Spinal cord (tissue), 10 donors: Measurements from ENCODE around the gene SLC6A17. TPM values are rescaled to one million over a fixed set of nuclear protein-coding genes. Genes with fewer than 3 reads are reported as not detected.

ENCODE experiments used
- DNase-seq, 6 donors: peaks; one replicate each; pipeline versions ENCODE4 v3.0.0 to v3.0.0-alpha.2; 2013 to 2015; ENCODE audit warnings: low spot score in 6 of 6, low read depth in 4 of 6
- H3K27ac ChIP-seq: one replicate; pipeline ENCODE4 v1.5.1; 2013; ENCODE audit warnings: low read depth, low read length, control low read depth
- H3K27me3 ChIP-seq: one replicate; pipeline ENCODE4 v1.6.1; 2013; ENCODE audit warnings: low read length; ENCODE audit not compliant: control insufficient read depth, insufficient read depth
- H3K36me3 ChIP-seq: one replicate; pipeline ENCODE4 v1.6.1; 2013; ENCODE audit warnings: low read length; ENCODE audit not compliant: control insufficient read depth, insufficient read depth
- H3K4me1 ChIP-seq: one replicate; pipeline ENCODE4 v1.6.1; 2013; ENCODE audit warnings: low read length; ENCODE audit not compliant: control insufficient read depth, insufficient read depth
- H3K4me3 ChIP-seq: one replicate; pipeline ENCODE4 v1.5.1; 2013; ENCODE audit warnings: low read depth, low read length, control low read depth
- H3K9me3 ChIP-seq: one replicate; pipeline ENCODE4 v1.6.1; 2013; ENCODE audit warnings: low read length; ENCODE audit not compliant: control insufficient read depth, insufficient read depth
- WGBS: methylation state at CpG from one replicate; pipeline ENCODE4 v1.1.5; 2013; ENCODE audit warnings: missing lambda C conversion rate; ENCODE audit not compliant: insufficient coverage; 5-methylcytosine and 5-hydroxymethylcytosine counted together
- polyA plus RNA-seq, 2 donors: library from polyadenylated mRNA; unstranded; fragments of 120-200 nt; gene quantifications; one replicate each; pipeline ENCODE4 v1.2.1, GENCODE V29; 2013; ENCODE audit not compliant: insufficient read length in 2 of 2
- total RNA-seq, 2 donors: library from RNA; depleted of rRNA in 1 of 2; stranded (reverse); fragments of 120-200 nt in 1 of 2; fragments of >200 nt in 1 of 2; gene quantifications; one replicate each; pipeline versions ENCODE4 v1.2.3 to v1.2.4, GENCODE V29; 2013 to 2014
- donor health status: healthy.

Gene SLC6A17
- total and polyA plus RNA-seq, 4 donors = 2.6 to 18.9 (median 13.5) TPM

GRCh38 chr1:110208916-110209645 is 58.8 kb downstream of the SLC6A17 start:
- Histone ChIP-seq H3K4me3 (peak overlapping the region; percentile 62), H3K27ac (peak overlapping the region; percentile 73), H3K4me1 (peaks cover 53% of the 10 kb centered on the region), H3K36me3 (no peaks in the 10 kb centered on the region), H3K9me3 (no peaks in the 10 kb centered on the region), H3K27me3 (peaks cover 15% of the 10 kb centered on the region)
- 31% methylated on average over 6 of the region's 7 CpGs for WGBS
- peak in 1 of 6 donors; percentile 41 for DNase-seq

DNA sequence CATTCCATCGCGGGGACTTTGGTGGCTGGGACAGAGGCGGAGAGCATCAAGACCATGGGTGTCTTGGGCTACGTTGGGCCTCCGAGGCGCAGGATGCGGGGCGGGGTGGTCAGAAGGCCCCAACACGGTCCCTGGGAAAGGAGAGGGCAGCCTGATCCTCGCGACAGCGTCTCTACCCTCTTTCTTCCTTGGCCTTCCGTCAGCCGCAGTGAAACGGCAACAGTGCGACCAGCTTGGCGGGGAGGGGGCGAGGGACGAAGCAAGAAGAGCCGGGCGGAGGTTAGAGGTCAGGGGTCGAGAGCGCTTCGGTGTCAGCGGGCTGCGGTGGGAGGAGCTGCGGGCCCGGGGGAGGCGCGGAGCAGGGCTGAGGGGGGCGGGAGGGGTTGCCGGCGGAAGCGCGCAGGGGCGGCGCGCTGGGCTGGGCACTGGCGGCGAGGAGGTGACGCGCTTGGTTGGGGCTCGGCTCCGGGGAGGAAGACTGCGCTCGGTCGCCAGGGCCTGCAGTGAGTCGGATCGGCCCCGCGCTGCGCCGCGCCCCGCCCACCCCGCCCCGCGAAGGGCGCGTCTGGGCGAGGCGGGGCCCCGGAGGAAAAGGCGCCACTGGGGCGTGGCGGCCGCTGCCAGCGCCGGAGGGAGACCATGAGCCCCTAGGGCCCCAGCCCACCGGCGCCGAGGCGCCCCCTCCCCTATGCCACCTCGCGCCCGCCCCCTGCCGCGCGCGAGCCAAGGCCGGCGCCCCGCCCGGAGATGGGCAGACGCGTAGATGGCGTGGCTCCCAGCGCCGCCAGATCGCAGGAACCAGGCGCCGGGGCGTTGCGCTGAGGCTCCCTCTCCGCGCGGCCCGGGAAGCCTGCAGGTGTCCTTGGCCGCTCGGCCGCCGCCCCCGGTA is 59.7 kb downstream of the SLC6A17 start, which contains the start of gene KCNC4:
KCNC4 (plus strand) TSS at position 600 of the 889 bp plus-strand sequence. CDS start 1,186 bp downstream, outside the sequence.
- DNase-seq = peak in 3 of 6 donors; percentile 42 to 88 (median 87)
- Histone ChIP-seq H3K4me3 (peak within 1 kb of the TSS; percentile 62), H3K36me3 (peaks cover 2% of the 10 kb centered on the region), H3K9me3 (no peaks in the 10 kb centered on the region), H3K4me1 (peaks cover 62% of the 10 kb centered on the region), H3K27me3 (peaks cover 15% of the 10 kb centered on the region), H3K27ac (peak within 1 kb of the TSS; percentile 73)
- WGBS = 1% methylated on average over 102 of the region's 103 CpGs

DNA sequence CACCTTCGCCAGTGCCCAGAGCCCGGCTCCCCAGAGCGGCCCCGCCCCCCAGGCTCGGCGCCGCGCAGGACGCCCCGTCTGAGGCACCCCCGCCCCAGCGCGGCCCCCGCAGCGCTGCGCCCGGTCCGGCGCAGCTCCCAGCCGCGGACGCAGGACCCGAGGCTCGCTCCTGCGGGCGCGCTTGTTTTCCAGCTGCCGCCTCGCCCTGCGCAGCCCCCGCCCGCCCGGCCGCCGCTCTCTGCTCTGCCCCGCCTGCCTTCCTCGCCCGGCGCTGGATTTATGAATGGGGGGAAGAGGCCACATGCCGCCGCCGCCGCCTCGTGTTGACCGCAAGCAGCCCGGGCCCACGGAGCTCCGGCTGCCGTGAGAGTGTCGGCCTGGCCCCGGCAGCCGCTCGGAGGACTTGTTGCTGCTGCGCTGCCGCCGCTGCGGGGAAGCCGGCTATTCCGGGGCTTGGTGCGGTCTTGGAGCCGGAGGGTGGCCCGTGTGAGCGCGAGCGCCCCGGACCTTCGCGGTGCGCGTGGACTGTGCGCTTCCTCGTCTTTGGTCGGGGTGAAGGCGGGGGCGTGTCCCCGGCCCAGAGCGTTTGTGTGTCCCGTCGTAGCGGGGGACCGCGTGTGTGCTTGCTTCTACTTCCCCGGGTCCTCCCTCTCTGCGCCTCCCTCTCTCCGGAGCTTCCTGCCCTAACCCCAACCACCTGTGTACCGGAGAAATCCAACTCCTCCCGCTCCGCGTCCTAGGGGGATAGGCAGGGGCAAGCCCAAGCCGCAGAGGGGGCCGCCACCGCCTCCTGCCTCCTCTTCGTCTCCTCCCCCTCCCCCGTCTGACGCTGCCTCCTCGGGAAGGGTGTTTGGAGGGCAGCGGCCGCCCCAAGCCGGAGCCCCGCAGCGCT is 60.6 kb downstream of the SLC6A17 start:
- Histone ChIP-seq H3K4me3 (peak overlapping the region; percentile 51), H3K27me3 (peaks cover 15% of the 10 kb centered on the region), H3K36me3 (peaks cover 7% of the 10 kb centered on the region), H3K9me3 (no peaks in the 10 kb centered on the region), H3K4me1 (peaks cover 66% of the 10 kb centered on the region), H3K27ac (peak overlapping the region; percentile 58)
- DNase-seq = peak in 2 of 6 donors; percentile 66 to 69
- WGBS = 0% methylated on average over 99 of the region's 101 CpGs

DNA sequence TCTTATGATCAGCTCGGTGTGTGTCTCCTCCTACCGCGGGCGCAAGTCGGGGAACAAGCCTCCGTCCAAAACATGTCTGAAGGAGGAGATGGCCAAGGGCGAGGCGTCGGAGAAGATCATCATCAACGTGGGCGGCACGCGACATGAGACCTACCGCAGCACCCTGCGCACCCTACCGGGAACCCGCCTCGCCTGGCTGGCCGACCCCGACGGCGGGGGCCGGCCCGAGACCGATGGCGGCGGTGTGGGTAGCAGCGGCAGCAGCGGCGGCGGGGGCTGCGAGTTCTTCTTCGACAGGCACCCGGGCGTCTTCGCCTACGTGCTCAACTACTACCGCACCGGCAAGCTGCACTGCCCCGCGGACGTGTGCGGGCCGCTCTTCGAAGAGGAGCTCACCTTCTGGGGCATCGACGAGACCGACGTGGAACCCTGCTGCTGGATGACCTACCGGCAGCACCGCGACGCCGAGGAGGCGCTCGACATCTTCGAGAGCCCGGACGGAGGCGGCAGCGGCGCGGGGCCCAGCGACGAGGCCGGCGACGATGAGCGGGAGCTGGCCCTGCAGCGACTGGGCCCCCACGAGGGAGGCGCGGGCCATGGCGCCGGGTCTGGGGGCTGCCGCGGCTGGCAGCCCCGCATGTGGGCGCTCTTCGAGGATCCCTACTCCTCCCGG is 61.3 kb downstream of the SLC6A17 start:
- Histone ChIP-seq H3K4me1 (peaks cover 66% of the 10 kb centered on the region), H3K4me3 (peak overlapping the region; percentile 51), H3K9me3 (no peaks in the 10 kb centered on the region), H3K36me3 (peaks cover 14% of the 10 kb centered on the region), H3K27ac (peak overlapping the region; percentile 58), H3K27me3 (peaks cover 15% of the 10 kb centered on the region)
- 2% methylated on average over 81 of the region's 81 CpGs for WGBS
- no peak for DNase-seq

DNA sequence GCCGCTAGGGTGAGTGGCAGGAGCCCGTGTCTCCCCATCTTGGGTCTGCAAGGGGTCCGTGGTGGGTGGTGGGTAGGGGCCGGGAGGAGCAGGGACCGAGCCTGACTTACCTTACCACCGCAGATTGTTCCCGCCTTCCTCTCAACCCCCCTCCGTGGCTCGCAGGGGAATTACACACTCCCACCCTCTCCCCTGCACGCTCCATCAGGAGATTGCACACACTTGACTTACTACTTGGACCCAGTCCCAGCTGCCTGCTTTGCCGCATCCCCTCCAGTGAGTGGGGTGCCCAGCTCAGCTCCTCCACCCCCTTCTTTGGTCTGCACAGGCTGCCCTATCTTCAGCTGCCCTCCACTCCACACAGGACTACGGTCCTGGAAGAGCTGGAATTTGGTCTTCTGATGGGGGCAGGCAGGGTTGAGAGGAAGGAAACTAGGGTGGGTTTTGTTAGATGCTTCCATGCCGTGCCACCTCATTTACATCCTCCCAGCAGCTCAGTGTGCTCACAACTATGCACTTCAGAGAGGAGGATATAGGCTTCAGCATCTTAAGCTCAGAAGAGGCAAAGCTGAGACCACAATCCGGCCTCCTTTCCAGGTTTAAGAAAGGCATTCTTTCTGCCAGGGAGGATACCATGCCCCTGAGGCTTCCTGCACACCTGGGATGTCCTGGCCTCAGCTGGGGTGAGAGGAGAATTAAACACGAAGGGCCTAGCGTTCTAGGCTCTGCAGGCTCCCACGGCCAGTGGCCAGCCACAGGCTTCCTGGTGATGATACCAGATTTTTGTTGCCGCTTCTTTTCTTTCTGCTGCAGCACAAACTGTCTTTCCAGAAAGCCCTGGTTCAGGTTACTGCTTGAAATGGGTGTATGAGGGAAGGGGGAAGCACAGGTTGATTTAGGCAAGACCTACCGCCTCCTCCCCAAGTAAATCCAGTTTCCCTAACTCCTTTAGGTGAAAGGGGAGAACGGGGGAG is 62.2 kb downstream of the SLC6A17 start:
- Histone ChIP-seq H3K36me3 (peaks cover 19% of the 10 kb centered on the region), H3K27me3 (peaks cover 15% of the 10 kb centered on the region), H3K4me1 (peaks cover 68% of the 10 kb centered on the region), H3K27ac (peak overlapping the region; percentile 44), H3K9me3 (no peaks in the 10 kb centered on the region), H3K4me3 (peak overlapping the region; percentile 28)
- peak in 2 of 6 donors; percentile 81 to 85 for DNase-seq
- 24% methylated on average over 16 of the region's 20 CpGs for WGBS

- peaks cover 63% of the 10 kb centered on the region for H3K4me1 ChIP-seq
- no peaks in the 10 kb centered on the region for H3K9me3 ChIP-seq
- H3K4me3 ChIP-seq = peak overlapping the region; percentile 28
- H3K36me3 ChIP-seq = peaks cover 22% of the 10 kb centered on the region
- WGBS = 69% methylated on average over 1 of the region's 2 CpGs
- H3K27me3 ChIP-seq = peaks cover 15% of the 10 kb centered on the region
- no peak for DNase-seq
- H3K27ac ChIP-seq = peak overlapping the region; percentile 44
Observed at GRCh38 chr1:110213143-110213540, 62.8 kb downstream of the SLC6A17 start.

GRCh38 chr1:110214454-110215404 is 64.4 kb downstream of the SLC6A17 start:
- Histone ChIP-seq H3K9me3 (no peaks in the 10 kb centered on the region), H3K4me1 (peaks cover 58% of the 10 kb centered on the region), H3K4me3 (no peak overlapping the region), H3K27me3 (peaks cover 15% of the 10 kb centered on the region), H3K27ac (no peak overlapping the region), H3K36me3 (peaks cover 31% of the 10 kb centered on the region)
- 57% methylated on average over 13 of the region's 16 CpGs for WGBS
- DNase-seq = no peak
